ENCODE data around the gene ITK. TPM values are rescaled to one million over a fixed set of nuclear protein-coding genes. Genes with fewer than 3 reads are reported as not detected.

The ITK gene
- total RNA-seq, 3 donors from 2014 or later, result 3.3 to 4.4 (median 3.4) TPM

DNA sequence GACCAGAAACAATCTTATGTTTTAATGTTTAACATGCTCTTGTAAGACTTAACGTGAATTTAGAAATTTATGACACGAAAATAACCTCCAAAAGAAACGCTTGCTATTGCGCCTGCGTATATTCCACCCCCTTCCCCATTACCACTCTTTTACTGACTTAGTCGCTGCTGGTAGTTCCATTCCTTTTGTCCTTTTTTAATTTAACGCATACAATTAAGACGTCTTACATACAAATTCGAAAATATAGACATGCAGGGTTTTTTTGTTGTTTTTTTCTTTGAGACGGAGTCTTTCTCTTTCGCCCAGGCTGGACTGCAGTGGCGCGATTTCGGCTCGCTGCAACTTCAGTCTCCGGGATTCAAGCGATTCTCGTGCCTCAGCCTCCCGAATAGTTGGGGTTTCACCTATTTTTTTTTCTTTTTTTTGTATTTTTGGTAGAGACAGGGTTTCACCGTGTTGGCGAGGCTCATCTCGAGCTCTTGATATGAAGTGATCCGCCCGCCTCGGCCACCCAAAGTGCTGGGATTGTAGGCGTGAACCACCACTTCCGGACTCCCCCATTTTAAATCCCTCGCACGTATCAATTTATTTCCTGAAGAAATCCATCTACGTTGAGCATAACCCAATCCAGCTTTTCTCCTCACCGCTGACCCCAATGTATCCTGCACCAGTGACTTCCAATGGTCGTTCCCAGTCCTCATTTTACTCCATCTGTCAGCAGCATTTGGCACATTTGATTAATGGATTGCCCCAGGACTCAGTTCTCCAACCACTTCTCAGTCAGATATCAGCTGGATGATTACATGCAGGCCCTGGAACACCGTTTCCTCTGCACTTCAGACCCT is 37.3 kb upstream of the ITK start:
- Histone ChIP-seq H3K36me3 (no peaks in the 10 kb centered on the region), H3K27ac (peak overlapping the region; percentile 88 to 93), H3K4me1 (no peaks in the 10 kb centered on the region), H3K27me3 (no peaks in the 10 kb centered on the region), H3K4me3 (peak overlapping the region; percentile 81 to 97 (median 96)), H3K9me3 (no peaks in the 10 kb centered on the region)
- DNase-seq (ENCODE audit: low spot score in 2 of 2), result peak in 1 of 2 donors; percentile 35
- TF ChIP-seq, protein P1, sequence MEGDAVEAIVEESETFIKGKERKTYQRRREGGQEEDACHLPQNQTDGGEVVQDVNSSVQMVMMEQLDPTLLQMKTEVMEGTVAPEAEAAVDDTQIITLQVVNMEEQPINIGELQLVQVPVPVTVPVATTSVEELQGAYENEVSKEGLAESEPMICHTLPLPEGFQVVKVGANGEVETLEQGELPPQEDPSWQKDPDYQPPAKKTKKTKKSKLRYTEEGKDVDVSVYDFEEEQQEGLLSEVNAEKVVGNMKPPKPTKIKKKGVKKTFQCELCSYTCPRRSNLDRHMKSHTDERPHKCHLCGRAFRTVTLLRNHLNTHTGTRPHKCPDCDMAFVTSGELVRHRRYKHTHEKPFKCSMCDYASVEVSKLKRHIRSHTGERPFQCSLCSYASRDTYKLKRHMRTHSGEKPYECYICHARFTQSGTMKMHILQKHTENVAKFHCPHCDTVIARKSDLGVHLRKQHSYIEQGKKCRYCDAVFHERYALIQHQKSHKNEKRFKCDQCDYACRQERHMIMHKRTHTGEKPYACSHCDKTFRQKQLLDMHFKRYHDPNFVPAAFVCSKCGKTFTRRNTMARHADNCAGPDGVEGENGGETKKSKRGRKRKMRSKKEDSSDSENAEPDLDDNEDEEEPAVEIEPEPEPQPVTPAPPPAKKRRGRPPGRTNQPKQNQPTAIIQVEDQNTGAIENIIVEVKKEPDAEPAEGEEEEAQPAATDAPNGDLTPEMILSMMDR (IDR thresholded peaks at IDR 0.05), result no peak
- no peak for TF ChIP-seq POLR2AphosphoS5 (IDR thresholded peaks at IDR 0.05)
- TF ChIP-seq POLR2A (IDR thresholded peaks at IDR 0.05), result no peak
- intact Hi-C loops (cut with DNase I; ENCODE audit: low total_unique reads), result no loop called here

DNA sequence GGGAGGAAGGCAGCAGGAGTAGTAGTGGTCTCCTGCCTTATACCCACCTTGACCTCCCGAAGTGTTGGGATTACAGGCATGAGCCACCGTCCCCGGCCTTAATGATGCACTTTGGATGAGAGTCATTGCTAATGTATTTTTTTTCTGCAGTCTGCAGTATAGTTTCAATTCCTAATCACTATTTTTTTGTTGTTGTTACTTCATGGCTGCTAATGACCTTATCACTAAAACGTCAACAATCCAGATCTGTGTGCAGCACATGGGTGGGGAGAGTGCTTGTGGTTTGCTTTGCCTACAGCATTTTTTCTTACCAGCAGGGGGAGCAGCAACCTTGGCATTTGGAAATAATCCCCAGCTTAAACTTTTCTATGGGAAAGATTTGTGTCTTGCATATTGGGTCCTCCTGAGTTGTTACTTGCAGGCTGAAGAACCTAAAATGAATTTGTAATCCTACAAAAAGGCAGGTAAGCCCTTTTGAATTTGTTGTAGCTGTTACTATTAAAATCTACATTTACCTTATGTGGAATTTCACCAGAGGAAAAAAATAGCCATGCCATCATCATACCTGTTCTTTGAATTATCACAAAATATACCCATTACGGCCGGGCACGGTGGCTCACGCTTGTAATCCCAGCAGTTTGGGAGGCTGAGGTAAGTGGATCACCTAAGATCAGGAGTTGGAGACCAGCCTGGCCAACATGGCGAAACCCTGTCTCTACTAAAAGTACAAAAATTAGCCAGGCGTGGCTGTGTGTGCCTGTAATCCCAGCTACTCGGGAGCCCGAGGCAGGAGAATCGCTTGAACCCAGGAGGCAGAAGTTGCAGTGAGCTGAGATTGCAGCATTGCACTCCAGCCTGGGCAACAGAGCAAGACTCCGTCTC is 31.7 kb upstream of the ITK start:
- H3K9me3 ChIP-seq, result no peaks in the 10 kb centered on the region
- TF ChIP-seq POLR2A (IDR thresholded peaks at IDR 0.05) (no peak), POLR2AphosphoS5 (IDR thresholded peaks at IDR 0.05) (no peak)
- TF ChIP-seq, protein P1 (IDR thresholded peaks at IDR 0.05), result peak; percentile 41 to 71 (median 66)
- H3K4me1 ChIP-seq, result no peaks in the 10 kb centered on the region
- no peak overlapping the region for H3K27ac ChIP-seq
- no peak overlapping the region for H3K4me3 ChIP-seq
- DNase-seq (ENCODE audit: low spot score in 2 of 2), result no peak
- H3K36me3 ChIP-seq, result no peaks in the 10 kb centered on the region
- H3K27me3 ChIP-seq, result no peaks in the 10 kb centered on the region
- intact Hi-C loops (cut with DNase I; ENCODE audit: low total_unique reads), result no loop called here

DNA sequence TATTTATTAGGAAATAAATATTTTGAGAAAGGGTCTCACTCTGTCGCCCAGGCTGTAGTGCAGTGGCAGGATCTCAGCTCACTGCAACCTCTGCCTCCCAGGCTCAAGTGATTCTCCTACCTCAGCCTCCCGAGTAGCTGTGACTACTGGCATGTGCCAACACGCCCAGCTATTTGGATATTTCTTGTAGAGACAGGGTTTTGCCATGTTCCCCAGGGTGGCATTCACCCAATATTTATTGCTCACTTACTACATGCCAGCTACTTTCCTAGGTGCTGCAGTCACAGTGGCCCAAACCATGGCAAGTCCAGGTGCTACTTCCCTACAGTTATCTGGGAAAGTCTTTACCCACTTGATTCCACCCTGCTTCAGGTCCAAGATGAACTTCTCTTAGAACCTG is 29.6 kb upstream of the ITK start:
- Histone ChIP-seq H3K4me3 (no peak overlapping the region), H3K4me1 (no peaks in the 10 kb centered on the region), H3K27me3 (no peaks in the 10 kb centered on the region), H3K9me3 (no peaks in the 10 kb centered on the region), H3K27ac (no peak overlapping the region), H3K36me3 (no peaks in the 10 kb centered on the region)
- intact Hi-C loops (cut with DNase I; ENCODE audit: low total_unique reads), result no loop called here
- TF ChIP-seq POLR2A (IDR thresholded peaks at IDR 0.05), result no peak
- TF ChIP-seq POLR2AphosphoS5 (IDR thresholded peaks at IDR 0.05), result no peak
- TF ChIP-seq, protein P1 (IDR thresholded peaks at IDR 0.05), result no peak
- DNase-seq (ENCODE audit: low spot score in 2 of 2), result no peak

DNA sequence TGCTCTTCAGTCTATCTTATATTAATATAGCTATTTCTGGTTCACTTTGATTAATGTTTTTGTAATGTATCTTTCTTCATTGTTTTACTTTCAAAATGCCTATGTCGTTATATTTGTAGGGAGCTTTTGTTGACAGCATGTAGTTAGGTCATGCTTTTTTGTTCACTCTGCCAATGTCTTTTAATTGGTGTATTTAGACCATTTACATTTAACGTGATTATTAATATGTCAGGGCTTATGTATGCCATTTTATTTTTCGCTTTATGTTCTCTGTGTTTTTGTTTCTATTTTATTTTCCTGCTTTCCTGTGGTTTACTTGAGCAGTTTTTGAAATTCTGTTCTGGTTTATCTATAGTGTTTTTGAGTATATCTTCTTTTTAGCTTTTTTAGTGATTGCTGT is 25.3 kb upstream of the ITK start:
- intact Hi-C loops (cut with DNase I; ENCODE audit: low total_unique reads), result no loop called here

More for the DNA sequence above, 25.3 kb upstream of the ITK start:
- Histone ChIP-seq H3K36me3 (no peaks in the 10 kb centered on the region), H3K4me3 (no peak overlapping the region), H3K4me1 (no peaks in the 10 kb centered on the region), H3K27me3 (no peaks in the 10 kb centered on the region), H3K9me3 (no peaks in the 10 kb centered on the region), H3K27ac (no peak overlapping the region)
- TF ChIP-seq, protein P1 (IDR thresholded peaks at IDR 0.05), result no peak
- TF ChIP-seq POLR2A (IDR thresholded peaks at IDR 0.05), result no peak
- TF ChIP-seq POLR2AphosphoS5 (IDR thresholded peaks at IDR 0.05), result no peak
- DNase-seq (ENCODE audit: low spot score in 2 of 2), result no peak

All from breast epithelium (tissue), 4 donors.